ENCODE results near the gene TMEM98. TPM values are rescaled to one million over a fixed set of nuclear protein-coding genes. Genes with fewer than 3 reads are reported as not detected.

The TMEM98 gene
- total RNA-seq, 4 donors from 2014 or later: 39.3 to 73.4 (median 54.2) TPM

GRCh38 chr17:32907583-32907982, 20.4 kb upstream of the TMEM98 start:
- no peak for TF ChIP-seq POLR2A (IDR thresholded peaks at IDR 0.05; ENCODE audit: low read depth)
- no peak for TF ChIP-seq CTCF (IDR thresholded peaks at IDR 0.05)
- no peak for TF ChIP-seq POLR2AphosphoS5 (IDR thresholded peaks at IDR 0.05)
- no peak for TF ChIP-seq EP300 (IDR thresholded peaks at IDR 0.05)
- Histone ChIP-seq H3K36me3 (no peaks in the 10 kb centered on the region), H3K9me3 (no peaks in the 10 kb centered on the region), H3K27ac (replicated peaks in 1 of 4) (no peak overlapping the region), H3K4me1 (peaks cover 6 to 19% (median 15%) of the 10 kb centered on the region in 4 donors), H3K27me3 (no peaks in the 10 kb centered on the region), H3K4me3 (no peak overlapping the region)
- no peak for DNase-seq (ENCODE audit: extremely low spot score)
- WGBS: 84% methylated on average over 6 of the region's 6 CpGs
- intact Hi-C loops (cut with DNase I): no loop called here

- H3K9me3 ChIP-seq: no peaks in the 10 kb centered on the region
- peak; percentile 94 for DNase-seq (ENCODE audit: extremely low spot score)
- intact Hi-C loops (cut with DNase I): loop anchor here (10.0 kb wide), 1 partner anchor 125 kb away; no protein-coding TSS in a partner anchor
- H3K4me3 ChIP-seq: no peak overlapping the region
- WGBS: 38% methylated on average over 4 of the region's 4 CpGs
- H3K27ac ChIP-seq (replicated peaks in 1 of 4): no peak overlapping the region
- TF ChIP-seq CTCF (IDR thresholded peaks at IDR 0.05): peak; percentile 69 to 81 (median 77)
- no peak for TF ChIP-seq POLR2A (IDR thresholded peaks at IDR 0.05; ENCODE audit: low read depth)
- TF ChIP-seq POLR2AphosphoS5 (IDR thresholded peaks at IDR 0.05): peak in 1 of 2 donors; percentile 22
- H3K27me3 ChIP-seq: no peaks in the 10 kb centered on the region
- no peaks in the 10 kb centered on the region for H3K36me3 ChIP-seq
- peaks cover 6 to 20% (median 16%) of the 10 kb centered on the region in 4 donors for H3K4me1 ChIP-seq
Observed at GRCh38 chr17:32909787-32910369, 18.1 kb upstream of the TMEM98 start.

GRCh38 chr17:32910769-32911168, 17.2 kb upstream of the TMEM98 start:
- WGBS: 93% methylated on average over 3 of the region's 3 CpGs
- intact Hi-C loops (cut with DNase I): loop anchor here (10.0 kb wide), 1 partner anchor 126 kb away; no protein-coding TSS in a partner anchor

GRCh38 chr17:32912218-32912897, 15.6 kb upstream of the TMEM98 start:
- intact Hi-C loops (cut with DNase I): loop anchor here (10.0 kb wide), 1 partner anchor 128 kb away; no protein-coding TSS in a partner anchor
- DNase-seq (ENCODE audit: extremely low spot score): peak; percentile 84
- no peaks in the 10 kb centered on the region for H3K27me3 ChIP-seq
- peak overlapping the region; percentile 9 to 28 (median 19) for H3K4me3 ChIP-seq
- peak overlapping the region; percentile 47 to 67 (median 48) for H3K27ac ChIP-seq (replicated peaks in 1 of 4)
- WGBS: 35% methylated on average over 10 of the region's 10 CpGs
- H3K4me1 ChIP-seq: peaks cover 6 to 20% (median 16%) of the 10 kb centered on the region in 4 donors
- no peaks in the 10 kb centered on the region for H3K9me3 ChIP-seq
- TF ChIP-seq EP300 (IDR thresholded peaks at IDR 0.05) (no peak), CTCF (IDR thresholded peaks at IDR 0.05) (no peak), POLR2AphosphoS5 (IDR thresholded peaks at IDR 0.05) (peak in 1 of 2 donors; percentile 41)
- H3K36me3 ChIP-seq: no peaks in the 10 kb centered on the region

More at GRCh38 chr17:32910769-32911168, 17.2 kb upstream of the TMEM98 start:
- Histone ChIP-seq H3K4me1 (peaks cover 6 to 20% (median 16%) of the 10 kb centered on the region in 4 donors), H3K4me3 (no peak overlapping the region), H3K27me3 (no peaks in the 10 kb centered on the region), H3K36me3 (no peaks in the 10 kb centered on the region), H3K27ac (replicated peaks in 1 of 4) (no peak overlapping the region), H3K9me3 (no peaks in the 10 kb centered on the region)
- TF ChIP-seq POLR2AphosphoS5 (IDR thresholded peaks at IDR 0.05) (no peak), EP300 (IDR thresholded peaks at IDR 0.05) (no peak)
- DNase-seq (ENCODE audit: extremely low spot score): peak; percentile 39

GRCh38 chr17:32913593-32913992, 14.4 kb upstream of the TMEM98 start:
- DNase-seq (ENCODE audit: extremely low spot score): peak; percentile 62
- peaks cover 6 to 20% (median 16%) of the 10 kb centered on the region in 4 donors for H3K4me1 ChIP-seq
- H3K4me3 ChIP-seq: no peak overlapping the region
- TF ChIP-seq EP300 (IDR thresholded peaks at IDR 0.05) (no peak), POLR2AphosphoS5 (IDR thresholded peaks at IDR 0.05) (no peak), POLR2A (IDR thresholded peaks at IDR 0.05; ENCODE audit: low read depth) (no peak), CTCF (IDR thresholded peaks at IDR 0.05) (no peak)
- no peaks in the 10 kb centered on the region for H3K36me3 ChIP-seq
- H3K27ac ChIP-seq (replicated peaks in 1 of 4): no peak overlapping the region
- H3K9me3 ChIP-seq: no peaks in the 10 kb centered on the region
- intact Hi-C loops (cut with DNase I): loop anchor here (10.0 kb wide), 1 partner anchor 129 kb away; no protein-coding TSS in a partner anchor
- no peaks in the 10 kb centered on the region for H3K27me3 ChIP-seq
- WGBS: 95% methylated on average over 7 of the region's 7 CpGs

Measured in esophagus muscularis mucosa (tissue), 4 donors.